ENCODE measurements around the gene LAMC3. TPM values are rescaled to one million over a fixed set of nuclear protein-coding genes. Genes with fewer than 3 reads are reported as not detected.
A peak's percentile ranks its signal among the peaks of the same experiment; 100 is the strongest.

The LAMC3 gene
- total and polyA plus RNA-seq, 2 experiments from 2014 or later = not detected

DNA sequence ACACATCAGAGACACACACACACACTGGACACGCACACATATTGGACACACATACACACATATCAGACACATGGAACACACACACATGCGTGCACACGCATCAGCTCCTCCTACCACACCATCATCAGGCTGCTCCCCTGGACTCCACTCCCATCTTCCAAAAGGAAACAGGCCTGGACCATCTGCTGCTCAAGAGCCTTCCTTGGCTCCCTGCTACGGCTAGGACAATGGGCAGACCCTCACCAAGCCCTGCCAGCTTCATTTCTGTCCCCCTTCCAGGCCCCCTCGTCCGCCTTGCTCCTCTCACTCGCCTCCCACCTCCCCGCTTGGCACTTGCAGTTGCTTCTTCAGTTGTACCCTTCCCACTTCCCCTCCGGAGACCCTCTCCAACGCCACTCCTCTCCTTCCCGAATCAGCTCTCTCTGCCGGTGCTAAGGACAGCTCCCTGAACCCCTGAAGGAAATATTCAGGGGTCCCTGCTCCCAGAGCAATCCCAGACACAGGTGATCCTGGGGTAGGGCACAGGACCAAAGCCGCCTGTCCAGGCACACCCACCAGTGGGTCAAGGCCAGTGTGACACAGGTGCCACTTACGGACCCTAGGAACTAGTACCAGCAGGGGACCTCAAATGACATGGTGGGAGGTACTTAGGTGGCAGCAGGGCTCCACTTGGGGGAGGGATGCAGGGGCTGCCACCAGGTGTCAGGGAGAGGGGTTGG lies 12.1 kb upstream of the LAMC3 start:
- Histone ChIP-seq H3K4me2 (ENCODE audit: unreplicated experiment) (no peak overlapping the region), H3K4me3 (no peak overlapping the region), H2AFZ (no peak overlapping the region), H3F3A (ENCODE audit: insufficient read depth) (no peaks in the 10 kb centered on the region), H3K79me2 (ENCODE audit: insufficient read depth) (no peaks in the 10 kb centered on the region), H3K9me2 (ENCODE audit: insufficient read depth) (no peaks in the 10 kb centered on the region), H3K9me3 (ENCODE audit: low read depth) (no peaks in the 10 kb centered on the region), H3K36me3 (ENCODE audit: low read depth) (no peaks in the 10 kb centered on the region), H3K27me3 (replicated peaks; ENCODE audit: insufficient read depth) (peaks cover 14% of the 10 kb centered on the region), H3K9ac (no peak overlapping the region), H3K27ac (no peak overlapping the region), H4K20me1 (ENCODE audit: insufficient read depth) (no peaks in the 10 kb centered on the region), H3K4me1 (ENCODE audit: insufficient read depth) (peaks cover 9% of the 10 kb centered on the region; the same call in 1 of the 2 replicates)
- TF ChIP-seq EZH2phosphoT487 (IDR thresholded peaks at IDR 0.05; ENCODE audit: insufficient read depth, low read depth) = no peak
- TF ChIP-seq EZH2 (IDR thresholded peaks at IDR 0.05; ENCODE audit: insufficient read depth, poor library complexity, severe bottlenecking) = no peak
- 84 to 87% methylated on average over 14 of the region's 14 CpGs for WGBS, 2 experiments (ENCODE audit: low coverage in 1 of 2, low lambda C conversion rate in 2 of 2, missing lambda C conversion rate in 2 of 2)
- in situ Hi-C loops (cut with MboI) = loop anchor here (5.0 kb wide), 1 partner anchor 130 kb away; no protein-coding TSS in a partner anchor
- no peak for DNase-seq

DNA sequence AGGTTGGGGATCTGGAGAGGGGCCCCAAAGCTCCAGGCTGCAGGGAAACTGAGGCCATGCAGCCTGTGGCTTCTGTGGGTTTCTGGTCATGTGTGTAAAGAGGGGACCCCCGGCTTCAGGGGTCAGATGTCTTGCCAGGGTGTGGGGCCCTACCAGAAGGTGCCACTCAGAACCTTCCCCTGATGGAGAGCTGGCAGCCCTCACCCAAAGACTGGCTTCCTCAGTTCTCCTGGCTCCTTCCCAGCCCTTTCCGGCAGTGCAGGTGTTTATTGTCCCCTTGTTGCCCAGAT lies 11.6 kb upstream of the LAMC3 start:
- Histone ChIP-seq H4K20me1 (ENCODE audit: insufficient read depth) (no peaks in the 10 kb centered on the region), H3K4me3 (no peak overlapping the region), H3F3A (ENCODE audit: insufficient read depth) (no peaks in the 10 kb centered on the region), H3K9me3 (ENCODE audit: low read depth) (no peaks in the 10 kb centered on the region), H3K27me3 (replicated peaks; ENCODE audit: insufficient read depth) (peaks cover 14% of the 10 kb centered on the region), H3K9me2 (ENCODE audit: insufficient read depth) (no peaks in the 10 kb centered on the region), H3K36me3 (ENCODE audit: low read depth) (no peaks in the 10 kb centered on the region), H3K4me2 (ENCODE audit: unreplicated experiment) (no peak overlapping the region), H2AFZ (no peak overlapping the region), H3K4me1 (ENCODE audit: insufficient read depth) (peaks cover 9% of the 10 kb centered on the region; the same call in 1 of the 2 replicates), H3K27ac (no peak overlapping the region), H3K79me2 (ENCODE audit: insufficient read depth) (no peaks in the 10 kb centered on the region), H3K9ac (no peak overlapping the region)
- WGBS, 2 experiments (ENCODE audit: low coverage in 1 of 2, low lambda C conversion rate in 2 of 2, missing lambda C conversion rate in 2 of 2) = 54 to 56% methylated on average over 2 of the region's 2 CpGs
- TF ChIP-seq EZH2phosphoT487 (IDR thresholded peaks at IDR 0.05; ENCODE audit: insufficient read depth, low read depth) = no peak
- TF ChIP-seq EZH2 (IDR thresholded peaks at IDR 0.05; ENCODE audit: insufficient read depth, poor library complexity, severe bottlenecking) = no peak
- in situ Hi-C loops (cut with MboI) = loop anchor here (5.0 kb wide), 1 partner anchor 130 kb away; no protein-coding TSS in a partner anchor
- no peak for DNase-seq

DNA sequence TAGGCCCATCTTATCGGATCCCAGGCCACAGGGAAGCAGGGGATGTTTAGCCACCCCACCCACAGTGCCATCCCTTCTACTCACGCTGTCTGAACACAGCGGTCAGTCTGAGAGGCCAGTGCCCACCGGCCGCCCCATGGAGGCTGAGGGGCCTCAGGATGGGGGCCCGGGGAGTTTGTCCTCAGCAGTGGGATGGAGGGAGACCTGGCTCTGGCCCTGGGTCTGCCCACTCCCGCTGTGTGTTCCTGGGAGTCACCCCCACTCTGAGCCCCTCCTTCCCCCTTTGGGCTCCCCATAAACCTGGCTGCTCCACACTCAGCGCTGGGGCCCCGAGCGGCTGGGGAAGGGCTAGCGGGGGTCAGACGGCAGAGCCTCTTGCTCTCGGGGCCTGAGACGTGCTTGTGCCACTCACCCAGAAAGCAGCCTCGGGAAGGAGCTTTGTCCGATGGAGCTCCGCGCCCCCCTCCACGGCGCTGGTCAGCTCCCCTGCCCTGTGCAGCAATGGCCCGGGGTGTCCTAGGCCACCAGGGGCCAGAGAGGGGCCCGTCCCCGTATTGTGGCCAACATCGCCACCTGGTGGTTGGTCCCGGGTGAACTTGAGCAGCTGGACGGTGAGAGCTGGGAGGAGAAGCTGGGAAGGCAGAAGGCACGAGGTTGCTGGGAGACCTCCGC lies 10.9 kb upstream of the LAMC3 start:
- Histone ChIP-seq H2AFZ (no peak overlapping the region), H3K9me3 (ENCODE audit: low read depth) (no peaks in the 10 kb centered on the region), H3K9ac (no peak overlapping the region), H3K4me2 (ENCODE audit: unreplicated experiment) (no peak overlapping the region), H3F3A (ENCODE audit: insufficient read depth) (no peaks in the 10 kb centered on the region), H3K4me3 (no peak overlapping the region), H3K4me1 (ENCODE audit: insufficient read depth) (peaks cover 9% of the 10 kb centered on the region; the same call in 1 of the 2 replicates), H4K20me1 (ENCODE audit: insufficient read depth) (no peaks in the 10 kb centered on the region), H3K36me3 (ENCODE audit: low read depth) (no peaks in the 10 kb centered on the region), H3K9me2 (ENCODE audit: insufficient read depth) (no peaks in the 10 kb centered on the region), H3K27me3 (replicated peaks; ENCODE audit: insufficient read depth) (peaks cover 14% of the 10 kb centered on the region), H3K79me2 (ENCODE audit: insufficient read depth) (no peaks in the 10 kb centered on the region), H3K27ac (no peak overlapping the region)
- in situ Hi-C loops (cut with MboI) = loop anchor here (5.0 kb wide), 1 partner anchor 131 kb away; no protein-coding TSS in a partner anchor
- WGBS, 2 experiments (ENCODE audit: low coverage in 1 of 2, low lambda C conversion rate in 2 of 2, missing lambda C conversion rate in 2 of 2) = 26 to 40% methylated on average over 21 to 24 of the region's 28 CpGs
- no peak for TF ChIP-seq EZH2 (IDR thresholded peaks at IDR 0.05; ENCODE audit: insufficient read depth, poor library complexity, severe bottlenecking)
- TF ChIP-seq EZH2phosphoT487 (IDR thresholded peaks at IDR 0.05; ENCODE audit: insufficient read depth, low read depth) = no peak
- peak; percentile 87 for DNase-seq

DNA sequence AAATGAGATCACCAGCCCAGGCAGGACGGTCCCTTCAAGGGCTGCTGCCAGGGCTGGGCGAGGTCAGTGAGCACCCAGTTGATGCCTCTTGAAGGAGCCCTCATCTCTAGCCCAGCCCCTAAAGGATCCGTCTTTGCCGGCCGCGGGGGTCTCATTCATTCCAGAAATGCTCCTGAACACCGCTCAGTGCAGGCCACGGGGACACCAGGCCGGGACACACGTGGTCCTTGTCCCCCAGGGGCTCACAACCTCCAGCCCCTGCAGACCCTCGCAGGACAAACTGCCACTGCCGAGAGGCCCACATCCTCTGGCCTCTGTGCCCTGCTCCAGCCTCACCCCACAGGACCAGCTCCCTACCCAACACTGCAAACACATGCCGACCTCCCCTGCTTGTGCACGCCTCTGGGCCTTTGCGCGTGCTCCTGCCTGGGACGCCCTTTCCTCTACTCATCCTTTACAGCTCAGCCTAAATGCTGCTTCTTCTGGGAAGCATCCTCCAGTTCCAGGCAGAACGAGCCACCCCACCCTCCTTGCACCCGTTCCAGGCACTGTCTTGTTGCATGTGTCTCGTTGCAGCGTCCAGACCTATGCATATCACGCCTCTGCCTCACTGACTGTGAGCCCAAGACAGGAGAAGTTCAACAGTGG lies 10.3 kb upstream of the LAMC3 start:
- no peak overlapping the region for H3K9ac ChIP-seq
- in situ Hi-C loops (cut with MboI) = loop anchor here (5.0 kb wide), 1 partner anchor 131 kb away; no protein-coding TSS in a partner anchor
- H3K4me2 ChIP-seq (ENCODE audit: unreplicated experiment) = no peak overlapping the region
- H3K9me3 ChIP-seq (ENCODE audit: low read depth) = no peaks in the 10 kb centered on the region
- TF ChIP-seq EZH2 (IDR thresholded peaks at IDR 0.05; ENCODE audit: insufficient read depth, poor library complexity, severe bottlenecking) (peak; percentile 37), EZH2phosphoT487 (IDR thresholded peaks at IDR 0.05; ENCODE audit: insufficient read depth, low read depth) (no peak)
- peaks cover 14% of the 10 kb centered on the region for H3K27me3 ChIP-seq (replicated peaks; ENCODE audit: insufficient read depth)
- no peaks in the 10 kb centered on the region for H3K36me3 ChIP-seq (ENCODE audit: low read depth)
- H3K27ac ChIP-seq = no peak overlapping the region
- H3K79me2 ChIP-seq (ENCODE audit: insufficient read depth) = no peaks in the 10 kb centered on the region
- 0 out of 2 replicates have a peak overlapping the region, but pooled peaks have one; percentile 25 for H2AFZ ChIP-seq
- 12 to 15% methylated on average over 20 to 22 of the region's 22 CpGs for WGBS, 2 experiments (ENCODE audit: low coverage in 1 of 2, low lambda C conversion rate in 2 of 2, missing lambda C conversion rate in 2 of 2)
- H3K9me2 ChIP-seq (ENCODE audit: insufficient read depth) = no peaks in the 10 kb centered on the region
- peak; percentile 30 for DNase-seq
- H3K4me1 ChIP-seq (ENCODE audit: insufficient read depth) = peaks cover 9% of the 10 kb centered on the region; the same call in 1 of the 2 replicates
- H4K20me1 ChIP-seq (ENCODE audit: insufficient read depth) = no peaks in the 10 kb centered on the region
- H3F3A ChIP-seq (ENCODE audit: insufficient read depth) = no peaks in the 10 kb centered on the region
- no peak overlapping the region for H3K4me3 ChIP-seq
